Lower leg skin (tissue), 3 donors: Measurements from ENCODE around the gene CLPSL1.

Experiments used
- POLR2A ChIP-seq, 2 donors: fragments of 450-650 bp; IDR thresholded peaks; one replicate each; pipeline ENCODE4 v1.6.1; 2016 to 2017; ENCODE audit warnings: antibody characterized with exemption in 2 of 2, mild to moderate bottlenecking in 1 of 2, moderate library complexity in 1 of 2
- TF ChIP-seq, protein P1 (sequence below), 3 donors: fragments of 450-650 bp; IDR thresholded peaks; one replicate each; pipeline ENCODE4 v1.5.1; 2016; ENCODE audit warnings: antibody characterized with exemption in 3 of 3, mild to moderate bottlenecking in 3 of 3, moderate library complexity in 2 of 3

DNA sequence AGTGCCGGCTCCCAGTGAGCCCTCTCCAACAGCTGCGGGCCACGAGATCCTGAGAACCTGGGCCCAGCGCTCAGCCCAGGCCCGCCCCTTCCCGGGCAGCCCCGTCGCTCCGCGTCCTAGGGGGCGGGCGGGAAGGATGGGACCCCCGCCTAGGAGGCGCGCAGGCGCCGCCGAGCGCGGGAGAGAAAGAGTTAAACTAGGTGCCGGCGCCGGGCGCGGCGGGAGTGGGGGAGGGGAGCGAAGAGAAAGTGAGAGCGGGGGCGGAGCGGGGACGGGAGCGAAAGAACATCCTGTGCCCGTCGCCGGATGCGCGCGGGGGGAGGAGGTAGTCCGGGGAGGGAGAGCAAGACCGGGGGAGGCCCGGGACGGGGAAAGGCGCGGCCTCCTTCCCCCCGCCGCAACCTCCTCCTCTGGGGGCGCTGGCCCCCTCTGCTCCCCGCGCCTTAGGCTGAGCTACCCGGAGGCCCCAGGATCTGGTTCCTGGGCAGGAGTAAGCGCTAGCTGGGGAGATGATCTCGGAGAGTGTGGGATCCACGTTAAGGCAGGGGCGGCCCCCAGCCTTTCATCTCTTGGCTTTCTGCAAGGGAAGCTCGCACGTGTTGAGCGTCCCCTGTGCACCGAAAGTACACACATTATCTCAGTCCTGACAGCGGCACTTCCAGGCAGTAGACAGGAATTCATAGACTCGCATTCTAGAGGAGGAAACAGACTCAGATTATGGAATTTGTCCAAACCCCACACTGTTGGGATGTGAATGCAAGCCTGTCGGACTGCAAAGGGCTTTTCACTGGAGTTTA is 48.9 kb upstream of the CLPSL1 start:
- TF ChIP-seq, protein P1, sequence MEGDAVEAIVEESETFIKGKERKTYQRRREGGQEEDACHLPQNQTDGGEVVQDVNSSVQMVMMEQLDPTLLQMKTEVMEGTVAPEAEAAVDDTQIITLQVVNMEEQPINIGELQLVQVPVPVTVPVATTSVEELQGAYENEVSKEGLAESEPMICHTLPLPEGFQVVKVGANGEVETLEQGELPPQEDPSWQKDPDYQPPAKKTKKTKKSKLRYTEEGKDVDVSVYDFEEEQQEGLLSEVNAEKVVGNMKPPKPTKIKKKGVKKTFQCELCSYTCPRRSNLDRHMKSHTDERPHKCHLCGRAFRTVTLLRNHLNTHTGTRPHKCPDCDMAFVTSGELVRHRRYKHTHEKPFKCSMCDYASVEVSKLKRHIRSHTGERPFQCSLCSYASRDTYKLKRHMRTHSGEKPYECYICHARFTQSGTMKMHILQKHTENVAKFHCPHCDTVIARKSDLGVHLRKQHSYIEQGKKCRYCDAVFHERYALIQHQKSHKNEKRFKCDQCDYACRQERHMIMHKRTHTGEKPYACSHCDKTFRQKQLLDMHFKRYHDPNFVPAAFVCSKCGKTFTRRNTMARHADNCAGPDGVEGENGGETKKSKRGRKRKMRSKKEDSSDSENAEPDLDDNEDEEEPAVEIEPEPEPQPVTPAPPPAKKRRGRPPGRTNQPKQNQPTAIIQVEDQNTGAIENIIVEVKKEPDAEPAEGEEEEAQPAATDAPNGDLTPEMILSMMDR (IDR thresholded peaks at IDR 0.05), result no peak
- TF ChIP-seq POLR2A (IDR thresholded peaks at IDR 0.05), result no peak
